Gastrocnemius medialis (tissue), 4 donors: ENCODE measurements around the gene CLCN2. TPM values are rescaled to one million over a fixed set of nuclear protein-coding genes. Genes with fewer than 3 reads are reported as not detected.
A peak's percentile ranks its signal among the peaks of the same experiment; 100 is the strongest.

Source experiments
- ATAC-seq, 2 donors: fragments of 150-250 bp; one replicate each; pipeline ENCODE4 v1.9.1; 2016
- DNase-seq, 2 donors: peaks; one replicate each; pipeline ENCODE4 v3.0.0-alpha.2; 2019
- H3K27ac ChIP-seq, 4 donors: fragments of 200-600 bp; sonication (generic); 1 replicate in 1 of 4; 2 replicates in 3 of 4; pipeline ENCODE4 v1.5.1; 2016 to 2018; ENCODE audit warnings: mild to moderate bottlenecking in 2 of 4, moderate library complexity in 1 of 4
- H3K27me3 ChIP-seq, 3 donors: fragments of 200-600 bp; sonication (generic) in 2 of 3; 1 replicate in 1 of 3; 2 replicates in 2 of 3; pipeline versions ENCODE4 v1.5.1 to v1.6.0; 2016 to 2019; ENCODE audit warnings: mild to moderate bottlenecking in 1 of 3, moderate library complexity in 1 of 3
- H3K36me3 ChIP-seq, 2 donors: fragments of 200-600 bp; sonication (generic) in 1 of 2; one replicate each; pipeline ENCODE4 v1.5.1; 2017 to 2018
- H3K4me1 ChIP-seq, 2 donors: fragments of 200-600 bp; sonication (generic) in 1 of 2; one replicate each; pipeline ENCODE4 v1.5.1; 2016 to 2017; ENCODE audit warnings: mild to moderate bottlenecking in 2 of 2
- H3K4me3 ChIP-seq, 4 donors: fragments of 200-600 bp; sonication (generic) in 3 of 4; 1 replicate in 1 of 4; 2 replicates in 3 of 4; pipeline ENCODE4 v1.5.1; 2016 to 2019; ENCODE audit warnings: mild to moderate bottlenecking in 2 of 4
- H3K9me3 ChIP-seq, 3 donors: fragments of 200-600 bp; sonication (generic) in 2 of 3; 1 replicate in 1 of 3; 2 replicates in 2 of 3; pipeline ENCODE4 v1.5.1; 2016 to 2019
- POLR2A ChIP-seq, 2 donors: fragments of 450-650 bp; IDR thresholded peaks; one replicate each; pipeline ENCODE4 v1.6.1; 2017; ENCODE audit warnings: antibody characterized with exemption in 2 of 2, mild to moderate bottlenecking in 2 of 2, moderate library complexity in 2 of 2
- in situ Hi-C, 4 donors: fragments of 200-750 bp; cut with MboI; loops; one replicate each; pipeline versions ENCODE4 v1.15.0 to v1.8.0; 2017; ENCODE audit warnings: low sequenced_read_pairs in 4 of 4
- intact Hi-C: fragments of 100-400 bp; cut with DNase I; formaldehyde crosslinking; loops from one replicate; pipeline ENCODE4 v1.15.1; 2023; ENCODE audit warnings: low total_unique reads
- total RNA-seq, 4 donors: library from RNA; depleted of rRNA; stranded (reverse); fragments of >200 nt; gene quantifications; one replicate each; pipeline versions ENCODE4 v1.1.0 to v1.2.3, GENCODE V29; 2016
- TF ChIP-seq, protein P1 (sequence below), 5 experiments: fragments of 450-650 bp in 3 of 5; fragments of 200-600 bp in 2 of 5; sonication (generic) in 2 of 5; IDR thresholded peaks in 4 of 5; conservative IDR thresholded peaks in 1 of 5; 1 replicate in 4 of 5; 2 replicates in 1 of 5; pipeline ENCODE4 v1.5.1; 2016 to 2019; ENCODE audit warnings: antibody characterized with exemption in 5 of 5, mild to moderate bottlenecking in 3 of 5, moderate library complexity in 3 of 5

Gene CLCN2
- total RNA-seq, 4 donors from 2014 or later = 0.62 to 1.2 (median 0.92) TPM

DNA sequence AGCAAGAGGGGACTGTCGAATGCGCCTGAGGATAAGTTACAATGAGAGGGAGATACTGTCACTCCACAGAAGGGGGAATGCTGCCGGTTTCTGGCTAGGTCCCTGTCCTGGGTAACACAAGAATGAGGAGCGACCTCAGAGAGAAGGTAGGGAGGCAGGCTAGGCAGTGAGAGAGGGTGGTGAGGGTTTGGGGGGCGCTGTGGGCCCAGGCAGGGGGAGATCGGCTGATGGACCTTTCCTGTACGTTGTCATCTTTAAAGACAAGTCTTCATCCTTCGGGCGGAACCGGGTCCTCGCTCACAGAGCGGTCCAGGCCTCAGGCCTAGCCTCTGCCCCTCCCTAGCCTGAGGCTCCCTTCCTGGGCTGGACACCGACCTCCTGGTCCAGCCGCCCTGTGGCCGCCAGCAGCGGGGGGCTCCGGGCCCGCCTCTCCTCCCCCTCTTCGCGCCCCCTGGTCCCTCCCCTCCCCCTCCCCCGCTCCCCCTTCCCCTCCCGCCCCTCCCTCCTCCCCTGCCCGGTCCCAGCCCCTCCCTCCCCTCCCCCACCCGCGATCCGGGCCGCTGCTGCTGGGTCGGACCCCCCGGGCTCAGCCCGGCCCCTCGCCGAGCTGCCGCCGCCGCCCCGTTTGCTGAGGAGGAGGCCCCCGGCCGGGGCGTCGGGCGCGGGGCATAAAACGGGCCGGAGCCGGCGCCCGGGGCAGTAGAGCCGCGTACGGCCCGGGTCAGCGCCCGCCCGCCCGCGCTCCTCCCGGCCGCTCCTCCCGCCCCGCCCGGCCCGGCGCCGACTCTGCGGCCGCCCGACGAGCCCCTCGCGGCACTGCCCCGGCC, 18.2 kb upstream of the CLCN2 start, which contains the start of gene CHRD:
TSS of gene CHRD (plus strand) at position 697 of the 827 bp plus-strand sequence. CDS start 265 bp downstream, outside the sequence.
- no peak for TF ChIP-seq POLR2A (IDR thresholded peaks at IDR 0.05)
- TF ChIP-seq, protein P1, sequence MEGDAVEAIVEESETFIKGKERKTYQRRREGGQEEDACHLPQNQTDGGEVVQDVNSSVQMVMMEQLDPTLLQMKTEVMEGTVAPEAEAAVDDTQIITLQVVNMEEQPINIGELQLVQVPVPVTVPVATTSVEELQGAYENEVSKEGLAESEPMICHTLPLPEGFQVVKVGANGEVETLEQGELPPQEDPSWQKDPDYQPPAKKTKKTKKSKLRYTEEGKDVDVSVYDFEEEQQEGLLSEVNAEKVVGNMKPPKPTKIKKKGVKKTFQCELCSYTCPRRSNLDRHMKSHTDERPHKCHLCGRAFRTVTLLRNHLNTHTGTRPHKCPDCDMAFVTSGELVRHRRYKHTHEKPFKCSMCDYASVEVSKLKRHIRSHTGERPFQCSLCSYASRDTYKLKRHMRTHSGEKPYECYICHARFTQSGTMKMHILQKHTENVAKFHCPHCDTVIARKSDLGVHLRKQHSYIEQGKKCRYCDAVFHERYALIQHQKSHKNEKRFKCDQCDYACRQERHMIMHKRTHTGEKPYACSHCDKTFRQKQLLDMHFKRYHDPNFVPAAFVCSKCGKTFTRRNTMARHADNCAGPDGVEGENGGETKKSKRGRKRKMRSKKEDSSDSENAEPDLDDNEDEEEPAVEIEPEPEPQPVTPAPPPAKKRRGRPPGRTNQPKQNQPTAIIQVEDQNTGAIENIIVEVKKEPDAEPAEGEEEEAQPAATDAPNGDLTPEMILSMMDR (IDR thresholded peaks at IDR 0.05 in 4 of 5, conservative IDR thresholded peaks at IDR 0.05 in 1 of 5) = no peak
- intact Hi-C loops (no loop called here), in situ Hi-C loops (loop anchor here in 3 of 4 donors (10.0 kb wide), 2 partner anchors 135 to 165 kb away; no protein-coding TSS in a partner anchor)
- Histone ChIP-seq H3K4me1 (peaks cover 19 to 23% of the 10 kb centered on the region in 2 donors), H3K27me3 (peaks cover 4 to 15% (median 5%) of the 10 kb centered on the region in 3 donors), H3K27ac (peak within 1 kb of the TSS; percentile 78 to 85 (median 83)), H3K36me3 (no peaks in the 10 kb centered on the region), H3K4me3 (peak within 1 kb of the TSS; percentile 45 to 61 (median 54)), H3K9me3 (no peaks in the 10 kb centered on the region)
- DNase-seq (no peak), ATAC-seq (peak; percentile 20 to 36)

DNA sequence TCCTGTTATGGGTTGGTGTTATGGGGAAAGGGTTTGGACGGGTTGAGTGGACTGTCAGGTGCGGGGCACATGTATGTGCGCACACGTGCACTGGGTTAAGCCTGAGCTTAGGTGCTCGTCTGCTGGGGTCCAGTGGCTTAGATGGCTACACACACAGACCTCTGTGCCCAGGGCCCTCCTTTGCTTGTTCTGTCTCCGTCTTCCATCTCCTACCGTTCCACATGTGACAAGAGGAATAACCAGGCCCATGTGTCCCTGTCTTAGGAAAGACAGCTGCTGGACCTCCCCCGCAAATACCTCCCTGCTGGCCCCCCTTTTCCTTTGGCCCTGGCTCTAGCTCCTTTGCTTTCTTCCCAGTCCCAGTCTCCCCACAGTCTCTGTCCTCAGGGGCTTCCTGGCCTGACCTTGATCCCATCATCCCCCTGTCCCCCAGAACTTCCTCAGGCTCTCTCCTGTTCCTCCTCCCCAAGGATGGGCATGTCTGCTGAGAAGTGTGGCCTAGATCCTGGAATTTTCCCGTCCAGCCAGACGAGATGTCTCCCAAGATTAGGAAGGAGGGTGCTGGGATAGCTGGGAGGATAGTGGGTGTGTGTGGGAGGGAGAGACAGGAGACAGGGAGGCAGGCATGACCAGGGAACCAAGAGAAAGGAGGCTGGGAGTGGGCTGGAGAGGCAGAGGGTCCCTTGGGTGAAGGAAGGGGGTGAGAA, 17.4 kb upstream of the CLCN2 start:
- TF ChIP-seq, protein P1 (IDR thresholded peaks at IDR 0.05 in 4 of 5, conservative IDR thresholded peaks at IDR 0.05 in 1 of 5) = no peak
- no peak for TF ChIP-seq POLR2A (IDR thresholded peaks at IDR 0.05)
- peak overlapping the region; percentile 40 to 53 (median 46) for H3K4me3 ChIP-seq
- H3K9me3 ChIP-seq = no peaks in the 10 kb centered on the region
- intact Hi-C loops = no loop called here
- H3K36me3 ChIP-seq = no peaks in the 10 kb centered on the region
- ATAC-seq (peak in 1 of 2 donors; percentile 8), DNase-seq (no peak)
- peak overlapping the region; percentile 78 to 85 (median 83) for H3K27ac ChIP-seq
- peaks cover 19 to 23% of the 10 kb centered on the region in 2 donors for H3K4me1 ChIP-seq
- H3K27me3 ChIP-seq = peaks cover 4 to 15% (median 5%) of the 10 kb centered on the region in 3 donors
- in situ Hi-C loops = loop anchor here in 3 of 4 donors (10.0 kb wide), 2 partner anchors 136 to 166 kb away; no protein-coding TSS in a partner anchor

DNA sequence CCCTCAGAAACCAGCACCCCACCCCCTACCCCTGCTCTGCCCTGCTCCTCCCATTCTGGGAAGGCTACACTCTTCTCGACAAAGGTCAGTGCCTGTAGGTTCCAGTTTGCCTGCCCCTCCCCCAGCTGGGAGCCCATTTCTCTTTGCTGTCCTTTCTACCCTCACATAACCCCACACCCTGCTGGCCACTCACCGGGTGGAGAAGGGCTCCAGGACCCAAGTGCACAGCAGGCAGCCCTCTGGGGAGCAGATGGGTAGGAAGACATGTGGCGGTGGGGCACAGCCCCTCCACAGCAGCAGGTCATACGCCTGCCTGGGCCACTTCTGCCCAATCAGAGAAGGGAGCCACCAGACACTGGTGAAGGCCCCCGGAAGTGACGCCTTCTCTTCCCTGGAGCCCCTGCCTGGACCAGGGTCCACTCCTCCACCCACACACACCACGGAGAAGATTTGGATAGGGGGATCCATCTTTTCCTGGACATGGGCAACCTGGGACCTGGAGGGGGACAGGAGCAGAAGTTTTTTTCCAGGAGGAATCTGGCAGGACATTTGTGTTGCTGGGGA, 16.6 kb upstream of the CLCN2 start, which contains the start of gene THPO:
TSS of gene THPO (minus strand) at position 326 of the 564 bp plus-strand sequence. CDS start 1,948 bp downstream, outside the sequence.
- DNase-seq = peak in 1 of 2 donors; percentile 43
- intact Hi-C loops = no loop called here
- Histone ChIP-seq H3K9me3 (no peaks in the 10 kb centered on the region), H3K4me3 (peak within 1 kb of the TSS in 3 of 4 donors; percentile 20 to 47 (median 32)), H3K27me3 (peaks cover 4 to 15% (median 5%) of the 10 kb centered on the region in 3 donors), H3K4me1 (peaks cover 19 to 23% of the 10 kb centered on the region in 2 donors), H3K27ac (peak within 1 kb of the TSS; percentile 78 to 85 (median 83)), H3K36me3 (no peaks in the 10 kb centered on the region)
- in situ Hi-C loops = loop anchor here in 3 of 4 donors (10.0 kb wide), 2 partner anchors 137 to 167 kb away; no protein-coding TSS in a partner anchor
- TF ChIP-seq, protein P1 (IDR thresholded peaks at IDR 0.05 in 4 of 5, conservative IDR thresholded peaks at IDR 0.05 in 1 of 5) = no peak
- TF ChIP-seq POLR2A (IDR thresholded peaks at IDR 0.05) = no peak
- peak; percentile 18 to 32 for ATAC-seq

DNA sequence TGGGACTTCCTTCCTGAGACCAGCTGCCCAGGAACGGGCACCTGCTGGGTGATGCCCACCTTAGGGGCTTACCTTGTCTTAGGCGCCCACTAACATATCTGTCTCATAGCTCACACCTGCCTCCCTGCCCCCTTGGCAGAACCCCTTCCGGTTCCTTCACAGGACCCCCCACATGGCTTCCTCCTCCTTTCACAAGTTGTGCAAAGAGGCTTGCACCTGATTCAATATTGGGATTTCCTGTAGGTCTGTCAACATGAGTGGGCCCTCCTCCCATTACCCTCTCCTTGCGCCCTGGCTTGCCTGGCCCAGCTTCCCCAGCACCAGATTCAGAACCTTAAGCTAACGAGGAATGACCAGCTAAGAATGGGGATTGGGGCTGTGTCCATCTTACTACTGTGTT, 16.0 kb upstream of the CLCN2 start:
- intact Hi-C loops (no loop called here), in situ Hi-C loops (loop anchor here in 3 of 4 donors (10.0 kb wide), 2 partner anchors 137 to 167 kb away; no protein-coding TSS in a partner anchor)
- H3K4me3 ChIP-seq = peak overlapping the region in 1 of 4 donors; percentile 32
- H3K9me3 ChIP-seq = no peaks in the 10 kb centered on the region
- peaks cover 19 to 23% of the 10 kb centered on the region in 2 donors for H3K4me1 ChIP-seq
- no peak for DNase-seq
- TF ChIP-seq, protein P1 (IDR thresholded peaks at IDR 0.05 in 4 of 5, conservative IDR thresholded peaks at IDR 0.05 in 1 of 5) = no peak
- TF ChIP-seq POLR2A (IDR thresholded peaks at IDR 0.05) = no peak
- no peaks in the 10 kb centered on the region for H3K36me3 ChIP-seq
- peaks cover 4 to 15% (median 5%) of the 10 kb centered on the region in 3 donors for H3K27me3 ChIP-seq
- ATAC-seq = no peak
- peak overlapping the region; percentile 78 to 85 (median 83) for H3K27ac ChIP-seq
